ENCODE data around the gene BHMT2.

BHMT2 gene

GRCh38 chr5:79042188-79042587, 27.4 kb upstream of the BHMT2 start:
- no peak for DNase-seq (ENCODE audit: low spot score)
- Histone ChIP-seq H3K27ac (no peak overlapping the region), H3K4me3 (no peak overlapping the region)
- TF ChIP-seq CTCF (IDR thresholded peaks at IDR 0.05): no peak

- DNase-seq (ENCODE audit: low spot score): no peak
- no peak for TF ChIP-seq CTCF (IDR thresholded peaks at IDR 0.05)
- Histone ChIP-seq H3K4me3 (no peak overlapping the region), H3K27ac (no peak overlapping the region)
Measured at GRCh38 chr5:79047199-79047598, 22.4 kb upstream of the BHMT2 start.

- DNase-seq (ENCODE audit: low spot score): no peak
- H3K27ac ChIP-seq: no peak overlapping the region
- no peak overlapping the region for H3K4me3 ChIP-seq
- no peak for TF ChIP-seq CTCF (IDR thresholded peaks at IDR 0.05)
Measured at GRCh38 chr5:79048437-79048836, 21.1 kb upstream of the BHMT2 start.

- no peak for DNase-seq (ENCODE audit: low spot score)
- no peak overlapping the region for H3K27ac ChIP-seq
- H3K4me3 ChIP-seq: no peak overlapping the region
- TF ChIP-seq CTCF (IDR thresholded peaks at IDR 0.05): no peak
Measured at GRCh38 chr5:79050498-79050897, 19.1 kb upstream of the BHMT2 start.

GRCh38 chr5:79053321-79053720, 16.2 kb upstream of the BHMT2 start:
- H3K27ac ChIP-seq: no peak overlapping the region
- TF ChIP-seq CTCF (IDR thresholded peaks at IDR 0.05): no peak
- no peak overlapping the region for H3K4me3 ChIP-seq
- no peak for DNase-seq (ENCODE audit: low spot score)

- DNase-seq (ENCODE audit: low spot score): no peak
Measured at GRCh38 chr5:79055017-79055416, 14.6 kb upstream of the BHMT2 start.

GRCh38 chr5:79056847-79057246, 12.7 kb upstream of the BHMT2 start:
- no peak overlapping the region for H3K4me3 ChIP-seq
- no peak for DNase-seq (ENCODE audit: low spot score)
- no peak for TF ChIP-seq CTCF (IDR thresholded peaks at IDR 0.05)
- H3K27ac ChIP-seq: no peak overlapping the region

More at GRCh38 chr5:79055017-79055416, 14.6 kb upstream of the BHMT2 start:
- no peak for TF ChIP-seq CTCF (IDR thresholded peaks at IDR 0.05)
- Histone ChIP-seq H3K4me3 (no peak overlapping the region), H3K27ac (no peak overlapping the region)

All from coronary artery (tissue), 2 donors.